Kidney (tissue), 14 donors: ENCODE measurements around the gene MFNG. TPM values are rescaled to one million over a fixed set of nuclear protein-coding genes. Genes with fewer than 3 reads are reported as not detected.

Experiments used
- DNase-seq, 5 donors: peaks; one replicate each; pipeline ENCODE4 v3.0.0-alpha.2; 2013 to 2020
- FAIRE-seq: peaks from 2 replicates; lab custom pipeline; 2012; peaks lifted over from hg19 to GRCh38; lab: Jason Lieb, UNC
- H3K27ac ChIP-seq, 2 donors: one replicate each; pipeline ENCODE4 v1.7.0; 2013; ENCODE audit warnings: low read depth in 2 of 2, low read length in 2 of 2, inconsistent platforms in 1 of 2
- H3K27me3 ChIP-seq: one replicate; pipeline ENCODE4 v1.7.1; 2013; ENCODE audit warnings: low read length, inconsistent platforms; ENCODE audit not compliant: control insufficient read depth, insufficient read depth
- H3K36me3 ChIP-seq, 3 donors: one replicate each; pipeline versions ENCODE4 v1.7.0 to v1.7.1; 2013; ENCODE audit warnings: low read length in 3 of 3, control low read depth in 1 of 3, inconsistent platforms in 1 of 3; ENCODE audit not compliant: insufficient read depth in 3 of 3, control insufficient read depth in 2 of 3
- H3K4me1 ChIP-seq, 3 donors: one replicate each; pipeline versions ENCODE4 v1.7.0 to v1.7.1; 2013; ENCODE audit warnings: low read length in 3 of 3, inconsistent platforms in 1 of 3, low read depth in 1 of 3; ENCODE audit not compliant: control insufficient read depth in 2 of 3, insufficient read depth in 2 of 3
- H3K4me3 ChIP-seq, 3 donors: one replicate each; pipeline versions ENCODE4 v1.7.0 to v1.8.1; 2013; ENCODE audit warnings: low read length in 3 of 3, control low read depth in 1 of 3, inconsistent platforms in 1 of 3
- H3K9ac ChIP-seq, 3 donors: one replicate each; pipeline versions ENCODE4 v1.7.0 to v1.7.1; 2013; ENCODE audit warnings: low read length in 3 of 3, control low read depth in 1 of 3, inconsistent platforms in 1 of 3
- H3K9me3 ChIP-seq, 3 donors: one replicate each; pipeline versions ENCODE4 v1.7.0 to v1.7.1; 2013; ENCODE audit warnings: low read length in 3 of 3, control low read depth in 1 of 3, inconsistent platforms in 1 of 3; ENCODE audit not compliant: control insufficient read depth in 2 of 3, insufficient read depth in 1 of 3
- intact Hi-C: fragments of 100-400 bp; cut with DNase I; formaldehyde crosslinking; loops from one replicate; pipeline ENCODE4 v1.11.1; 2022
- polyA plus RNA-seq: library from polyadenylated mRNA; stranded (reverse); fragments of 350-450 nt; fragmentation: Illumina TruSeq; extraction: RNeasy Lipid Tissue Mini Kit (QIAGEN cat#74804); gene quantifications from one replicate; pipeline ENCODE4 v1.2.3, GENCODE V29; 2014; ENCODE audit warnings: low read depth, low replicate concordance; ENCODE audit not compliant: insufficient read depth
- total RNA-seq: library from RNA; stranded (reverse); fragmentation: NEBNext Ultra II Directional; extraction: Animal tissue kit (Norgen Biotek cat#: 25700); gene quantifications from one replicate; pipeline ENCODE4 v1.2.1, GENCODE V29; 2021
- TF ChIP-seq, protein P1 (sequence below): IDR thresholded peaks from 3 replicates; pipeline ENCODE4 v1.5.1; 2012; ENCODE audit warnings: mild to moderate bottlenecking, moderate library complexity, borderline replicate concordance; ENCODE audit not compliant: insufficient read depth; ENCODE audit errors: extremely low read depth
- donor health status: control.
- donor health status: control.
- donor health status: control.
- donor health status: control.
- donor health status: control.
- donor health status: DM: yes; HTN: yes; CAD: no.
- donor health status: Normal renal cell carcinoma (clear cell type).

Gene MFNG
- total and polyA plus RNA-seq, 2 donors from 2014 or later: 9.1 to 31.1 TPM

- Histone ChIP-seq H3K4me1 (peaks cover 0 to 8% (median 0%) of the 10 kb centered on the region in 3 donors), H3K27ac (no peak overlapping the region), H3K4me3 (no peak overlapping the region), H3K9ac (no peak overlapping the region), H3K9me3 (no peaks in the 10 kb centered on the region), H3K27me3 (no peaks in the 10 kb centered on the region), H3K36me3 (peaks cover 0 to 6% (median 2%) of the 10 kb centered on the region in 3 donors)
- TF ChIP-seq, protein P1, sequence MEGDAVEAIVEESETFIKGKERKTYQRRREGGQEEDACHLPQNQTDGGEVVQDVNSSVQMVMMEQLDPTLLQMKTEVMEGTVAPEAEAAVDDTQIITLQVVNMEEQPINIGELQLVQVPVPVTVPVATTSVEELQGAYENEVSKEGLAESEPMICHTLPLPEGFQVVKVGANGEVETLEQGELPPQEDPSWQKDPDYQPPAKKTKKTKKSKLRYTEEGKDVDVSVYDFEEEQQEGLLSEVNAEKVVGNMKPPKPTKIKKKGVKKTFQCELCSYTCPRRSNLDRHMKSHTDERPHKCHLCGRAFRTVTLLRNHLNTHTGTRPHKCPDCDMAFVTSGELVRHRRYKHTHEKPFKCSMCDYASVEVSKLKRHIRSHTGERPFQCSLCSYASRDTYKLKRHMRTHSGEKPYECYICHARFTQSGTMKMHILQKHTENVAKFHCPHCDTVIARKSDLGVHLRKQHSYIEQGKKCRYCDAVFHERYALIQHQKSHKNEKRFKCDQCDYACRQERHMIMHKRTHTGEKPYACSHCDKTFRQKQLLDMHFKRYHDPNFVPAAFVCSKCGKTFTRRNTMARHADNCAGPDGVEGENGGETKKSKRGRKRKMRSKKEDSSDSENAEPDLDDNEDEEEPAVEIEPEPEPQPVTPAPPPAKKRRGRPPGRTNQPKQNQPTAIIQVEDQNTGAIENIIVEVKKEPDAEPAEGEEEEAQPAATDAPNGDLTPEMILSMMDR: no peak
- FAIRE-seq (no peak), DNase-seq (peak in 1 of 5 donors; percentile 59)
- intact Hi-C loops: no loop called here
Observed at GRCh38 chr22:37491106-37491505, 4.9 kb upstream of the MFNG start.

- intact Hi-C loops: no loop called here
- DNase-seq: peak in 1 of 5 donors; percentile 42
- no peaks in the 10 kb centered on the region for H3K36me3 ChIP-seq
Observed at GRCh38 chr22:37489983-37490382, 3.8 kb upstream of the MFNG start.

DNA sequence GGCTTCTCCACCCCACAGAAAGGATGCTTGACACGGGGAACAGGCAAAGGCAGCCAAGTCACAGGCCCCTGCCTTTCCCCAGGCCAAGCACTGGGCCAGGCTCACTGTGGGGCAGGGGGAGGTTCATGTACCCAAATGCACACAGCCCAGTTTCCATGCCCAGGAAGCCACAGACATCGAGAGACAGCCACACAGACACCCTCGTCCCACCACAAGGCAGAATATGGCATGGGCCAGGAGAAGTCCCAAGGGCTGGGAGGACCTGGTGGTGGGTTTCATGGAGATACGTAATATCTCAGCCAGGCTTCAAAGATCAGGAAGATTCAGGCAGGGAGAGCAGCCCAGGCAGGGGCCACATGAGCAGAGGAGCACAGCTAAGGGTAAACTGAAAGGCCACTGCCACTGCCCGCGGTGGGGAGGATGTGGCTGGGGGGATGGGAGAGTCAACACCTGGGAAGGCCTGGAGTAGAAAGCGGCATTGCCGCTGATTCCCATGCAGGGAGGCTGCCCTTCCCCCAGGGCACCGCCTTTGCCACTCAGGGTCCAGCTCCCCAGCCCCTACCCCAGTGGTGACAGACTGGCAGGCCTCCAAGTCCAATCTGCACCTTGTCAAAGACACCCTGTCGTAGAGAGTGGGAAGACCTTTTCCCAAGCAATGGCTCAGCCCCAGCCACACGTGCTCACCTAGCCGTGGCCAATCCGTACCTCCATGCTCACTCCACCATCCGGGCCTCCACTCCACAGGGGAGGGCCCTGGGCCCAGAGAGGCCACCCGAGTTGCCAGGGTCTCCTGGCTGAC, 2.4 kb upstream of the MFNG start:
- no peak overlapping the region for H3K27ac ChIP-seq
- DNase-seq (no peak), FAIRE-seq (no peak)
- TF ChIP-seq, protein P1: no peak
- no peaks in the 10 kb centered on the region for H3K36me3 ChIP-seq
- intact Hi-C loops: no loop called here
- no peak overlapping the region for H3K9ac ChIP-seq
- no peak overlapping the region for H3K4me3 ChIP-seq
- H3K9me3 ChIP-seq: no peaks in the 10 kb centered on the region
- H3K4me1 ChIP-seq: peaks cover 0 to 14% (median 0%) of the 10 kb centered on the region in 3 donors
- H3K27me3 ChIP-seq: no peaks in the 10 kb centered on the region

More at GRCh38 chr22:37489983-37490382, 3.8 kb upstream of the MFNG start:
- H3K27ac ChIP-seq: no peak overlapping the region
- H3K4me3 ChIP-seq: no peak overlapping the region
- no peak overlapping the region for H3K9ac ChIP-seq
- H3K9me3 ChIP-seq: no peaks in the 10 kb centered on the region
- peaks cover 0 to 10% (median 0%) of the 10 kb centered on the region in 3 donors for H3K4me1 ChIP-seq
- FAIRE-seq: no peak
- TF ChIP-seq, protein P1: no peak
- no peaks in the 10 kb centered on the region for H3K27me3 ChIP-seq
